Nephron (organoid): ENCODE results near the gene WDR90.

Source experiments
- H3K27ac Mint-ChIP-seq, 3 experiments: 2 replicates each; pipeline ENCODE4 v1.8.0; 2020; ENCODE audit warnings: mixed read lengths in 3 of 3, mild to moderate bottlenecking in 2 of 3, moderate library complexity in 1 of 3
- H3K27me3 Mint-ChIP-seq: 2 replicates; pipeline ENCODE4 v1.8.0; 2021; ENCODE audit warnings: low read depth, mild to moderate bottlenecking, moderate library complexity, mixed read lengths
- H3K36me3 Mint-ChIP-seq: 2 replicates; pipeline ENCODE4 v1.8.0; 2020; ENCODE audit warnings: low read depth, mixed read lengths
- H3K4me1 Mint-ChIP-seq: 2 replicates; pipeline ENCODE4 v1.8.0; 2020; ENCODE audit warnings: mixed read lengths
- H3K4me3 Mint-ChIP-seq, 3 experiments: 2 replicates each; pipeline ENCODE4 v1.8.0; 2020; ENCODE audit warnings: mild to moderate bottlenecking in 3 of 3, mixed read lengths in 3 of 3, moderate library complexity in 2 of 3
- H3K9me3 Mint-ChIP-seq: 2 replicates; pipeline ENCODE4 v1.8.0; 2020; ENCODE audit warnings: mixed read lengths
- TF ChIP-seq, protein P1 (sequence below), 3 experiments: fragments of 200-600 bp; sonication (generic); IDR thresholded peaks; one replicate each; pipeline ENCODE4 v1.5.0; 2021; ENCODE audit warnings: antibody characterized with exemption in 3 of 3; ENCODE audit not compliant: unreplicated experiment in 3 of 3

WDR90 gene

DNA sequence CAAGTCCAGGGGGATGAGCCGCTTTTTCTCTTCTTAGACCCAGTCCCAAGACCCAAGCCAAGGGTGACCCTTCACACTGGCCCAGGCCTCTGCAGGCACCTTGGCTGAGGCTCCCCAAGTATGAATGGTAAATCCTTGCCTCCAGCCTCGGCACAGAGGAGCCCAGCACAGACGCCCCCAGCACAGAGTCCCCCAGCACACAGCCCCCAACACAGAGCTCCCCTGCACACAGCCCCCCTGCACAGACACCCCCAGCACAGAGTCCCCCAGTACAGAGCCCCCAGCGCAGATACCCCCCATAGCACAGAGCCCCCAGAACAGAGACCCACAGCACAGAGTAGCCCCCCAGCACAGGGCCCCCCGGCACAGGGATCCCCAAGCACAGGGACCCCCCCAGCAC, 8.6 kb upstream of the WDR90 start:
- Mint-ChIP-seq H3K4me1 (peaks cover 3% of the 10 kb centered on the region), H3K9me3 (no peaks in the 10 kb centered on the region), H3K27ac (no peak overlapping the region), H3K36me3 (no peaks in the 10 kb centered on the region), H3K4me3 (peak overlapping the region; percentile 81 to 83 (median 82)), H3K27me3 (peaks cover 19% of the 10 kb centered on the region)
- TF ChIP-seq, protein P1, sequence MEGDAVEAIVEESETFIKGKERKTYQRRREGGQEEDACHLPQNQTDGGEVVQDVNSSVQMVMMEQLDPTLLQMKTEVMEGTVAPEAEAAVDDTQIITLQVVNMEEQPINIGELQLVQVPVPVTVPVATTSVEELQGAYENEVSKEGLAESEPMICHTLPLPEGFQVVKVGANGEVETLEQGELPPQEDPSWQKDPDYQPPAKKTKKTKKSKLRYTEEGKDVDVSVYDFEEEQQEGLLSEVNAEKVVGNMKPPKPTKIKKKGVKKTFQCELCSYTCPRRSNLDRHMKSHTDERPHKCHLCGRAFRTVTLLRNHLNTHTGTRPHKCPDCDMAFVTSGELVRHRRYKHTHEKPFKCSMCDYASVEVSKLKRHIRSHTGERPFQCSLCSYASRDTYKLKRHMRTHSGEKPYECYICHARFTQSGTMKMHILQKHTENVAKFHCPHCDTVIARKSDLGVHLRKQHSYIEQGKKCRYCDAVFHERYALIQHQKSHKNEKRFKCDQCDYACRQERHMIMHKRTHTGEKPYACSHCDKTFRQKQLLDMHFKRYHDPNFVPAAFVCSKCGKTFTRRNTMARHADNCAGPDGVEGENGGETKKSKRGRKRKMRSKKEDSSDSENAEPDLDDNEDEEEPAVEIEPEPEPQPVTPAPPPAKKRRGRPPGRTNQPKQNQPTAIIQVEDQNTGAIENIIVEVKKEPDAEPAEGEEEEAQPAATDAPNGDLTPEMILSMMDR (IDR thresholded peaks at IDR 0.05; ENCODE audit: unreplicated experiment in 3 of 3) = no peak

DNA sequence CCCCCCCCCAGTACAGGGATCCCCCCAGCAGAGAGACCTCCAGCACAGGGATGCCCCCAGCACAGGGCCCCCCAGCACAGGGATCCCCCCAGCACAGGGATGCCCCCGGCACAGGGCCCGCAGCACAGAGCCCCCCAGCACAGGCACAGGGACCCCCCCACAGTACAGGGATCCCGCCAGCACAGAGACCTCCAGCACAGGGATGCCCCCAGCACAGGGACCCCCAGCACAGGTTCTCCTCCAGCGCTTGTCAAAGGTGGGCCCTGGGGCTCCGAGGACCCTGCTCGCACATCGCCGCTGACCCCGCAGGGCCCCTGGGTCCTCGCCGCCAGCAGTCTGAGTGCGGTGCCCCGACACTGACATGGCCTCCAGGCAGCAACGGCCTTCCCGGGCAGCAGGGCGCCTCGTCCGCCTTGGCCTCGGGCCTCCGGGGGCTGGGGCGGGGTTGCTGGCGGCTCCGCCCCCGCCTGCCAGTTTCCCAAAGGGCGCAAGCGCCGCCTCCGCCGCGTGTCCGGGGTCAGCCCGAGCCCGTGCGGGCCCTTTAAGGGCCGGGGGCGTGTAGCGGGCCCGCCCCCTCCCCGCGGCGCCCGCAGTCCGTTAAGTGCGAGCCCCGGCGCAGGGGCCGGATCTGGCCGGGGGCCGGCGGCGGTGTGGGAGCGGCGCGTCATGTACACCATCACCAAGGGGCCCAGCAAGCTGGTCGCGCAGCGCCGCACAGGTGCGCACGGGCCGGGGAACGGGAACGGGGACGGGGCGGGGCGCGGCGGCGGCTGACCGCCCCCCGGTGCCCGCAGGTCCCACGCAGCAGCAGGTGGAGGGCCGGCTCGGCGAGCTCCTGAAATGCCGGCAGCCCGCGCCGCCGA, 7.6 kb upstream of the WDR90 start, which contains the start of gene MCRIP2:
Gene MCRIP2, plus strand, starts transcription at position 503 of the 863 bp plus-strand sequence. Its CDS starts 164 bp downstream, at position 667.
- Mint-ChIP-seq H3K27ac (peak within 1 kb of the TSS in 1 of 3 experiments; percentile 51), H3K9me3 (no peaks in the 10 kb centered on the region), H3K27me3 (peaks cover 17% of the 10 kb centered on the region), H3K36me3 (no peaks in the 10 kb centered on the region), H3K4me1 (peaks cover under 1% of the 10 kb centered on the region), H3K4me3 (peak within 1 kb of the TSS; percentile 81 to 83 (median 82))
- TF ChIP-seq, protein P1 (IDR thresholded peaks at IDR 0.05; ENCODE audit: unreplicated experiment in 3 of 3) = no peak

DNA sequence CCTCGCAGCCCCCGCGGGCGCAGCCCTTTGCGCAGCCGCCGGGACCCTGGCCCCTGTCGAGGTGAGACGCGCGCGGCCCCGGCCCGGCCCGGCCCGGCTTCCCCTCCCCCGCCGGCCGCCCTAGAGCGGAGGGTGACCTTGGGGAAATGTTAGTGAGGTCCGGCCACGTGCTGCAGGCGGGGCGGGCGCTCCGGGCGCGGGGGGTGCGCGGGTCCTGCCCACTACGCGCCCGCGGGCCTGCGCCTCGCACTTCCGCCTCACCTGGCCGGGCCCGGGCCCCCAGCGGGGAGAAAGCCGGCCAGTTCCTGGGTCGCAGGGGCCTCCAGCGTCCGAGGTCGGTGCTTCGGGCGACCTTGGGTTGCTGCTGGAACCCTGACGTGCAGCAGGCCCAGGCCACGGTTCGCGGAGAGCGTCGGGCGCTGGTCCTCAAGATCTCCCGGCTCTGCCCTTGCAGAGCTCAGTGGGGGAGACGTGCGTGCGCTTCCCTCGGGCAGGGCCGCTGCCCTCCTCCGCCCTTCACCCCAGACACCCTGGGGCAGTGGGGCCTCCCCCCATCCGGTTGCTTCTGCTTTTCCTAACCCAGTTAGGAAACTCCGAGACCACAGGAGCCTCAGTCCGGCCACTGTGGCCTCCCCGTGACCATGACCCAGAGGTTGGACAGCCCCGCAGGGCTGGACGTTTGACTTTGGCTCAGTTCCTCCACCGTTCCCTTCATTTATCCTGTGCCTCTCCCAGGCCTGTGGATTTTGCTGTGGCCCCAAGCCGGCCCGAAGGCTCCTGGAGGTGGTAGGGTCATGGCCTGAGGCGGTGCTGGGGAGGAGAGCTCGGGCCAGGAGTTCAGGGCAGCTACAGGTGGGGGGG, 6.7 kb upstream of the WDR90 start:
- H3K4me1 Mint-ChIP-seq = no peaks in the 10 kb centered on the region
- peak overlapping the region in 1 of 3 experiments; percentile 51 for H3K27ac Mint-ChIP-seq
- H3K9me3 Mint-ChIP-seq = no peaks in the 10 kb centered on the region
- peak overlapping the region; percentile 72 to 76 (median 75) for H3K4me3 Mint-ChIP-seq
- no peaks in the 10 kb centered on the region for H3K36me3 Mint-ChIP-seq
- H3K27me3 Mint-ChIP-seq = peaks cover 14% of the 10 kb centered on the region
- TF ChIP-seq, protein P1 (IDR thresholded peaks at IDR 0.05; ENCODE audit: unreplicated experiment in 3 of 3) = no peak

DNA sequence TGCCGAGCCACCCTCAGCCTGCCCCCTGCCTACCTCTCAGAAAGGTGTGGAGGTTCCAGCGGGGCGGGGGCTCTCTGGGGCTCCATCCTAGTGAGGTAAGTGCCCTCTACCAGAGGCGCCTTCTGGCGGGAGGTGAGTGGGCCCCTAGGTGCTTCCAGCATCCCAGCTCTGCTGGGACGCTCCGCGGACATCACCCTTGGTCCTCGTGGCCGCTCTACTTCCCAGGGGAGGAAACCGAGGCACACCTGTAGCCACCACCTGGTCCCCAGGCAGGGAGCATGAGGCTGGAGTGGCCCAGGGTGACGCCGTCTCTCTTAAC, 6.2 kb upstream of the WDR90 start:
- Mint-ChIP-seq H3K4me3 (peak overlapping the region; percentile 76 to 80 (median 78)), H3K9me3 (no peaks in the 10 kb centered on the region), H3K36me3 (no peaks in the 10 kb centered on the region), H3K27me3 (peaks cover 14% of the 10 kb centered on the region), H3K27ac (peak overlapping the region in 1 of 3 experiments; percentile 51), H3K4me1 (no peaks in the 10 kb centered on the region)
- TF ChIP-seq, protein P1 (IDR thresholded peaks at IDR 0.05; ENCODE audit: unreplicated experiment in 3 of 3) = no peak

DNA sequence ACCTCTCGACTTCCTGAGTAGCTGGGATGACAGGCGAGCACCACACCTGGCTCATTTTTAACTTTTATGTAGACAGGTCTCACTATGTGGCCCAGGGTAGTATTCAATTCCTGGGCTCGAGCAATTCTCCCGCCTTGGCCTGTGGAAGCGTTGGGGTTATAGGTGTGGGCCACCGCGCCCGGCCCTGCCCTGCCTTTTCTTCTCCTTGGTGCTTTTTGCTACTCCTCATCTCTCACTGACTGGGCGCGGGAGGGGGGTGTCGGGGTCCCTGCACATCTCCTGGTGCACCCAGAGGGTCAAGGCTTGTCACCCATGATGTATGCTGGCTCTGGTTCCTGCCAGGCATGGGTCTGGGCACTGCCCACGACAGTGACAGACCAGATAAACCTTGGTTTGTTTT, 4.6 kb upstream of the WDR90 start:
- Mint-ChIP-seq H3K27ac (no peak overlapping the region), H3K9me3 (no peaks in the 10 kb centered on the region), H3K4me3 (peak overlapping the region; percentile 75 to 82 (median 78)), H3K4me1 (no peaks in the 10 kb centered on the region), H3K36me3 (no peaks in the 10 kb centered on the region), H3K27me3 (peaks cover 14% of the 10 kb centered on the region)
- TF ChIP-seq, protein P1 (IDR thresholded peaks at IDR 0.05; ENCODE audit: unreplicated experiment in 3 of 3) = no peak
